Ureter (tissue), 1 donor: Measurements from ENCODE around the gene STX1A. TPM values are rescaled to one million over a fixed set of nuclear protein-coding genes. Genes with fewer than 3 reads are reported as not detected.

Source experiments
- DNase-seq: peaks from one replicate; pipeline ENCODE4 v3.0.0-alpha.2; 2020; ENCODE audit warnings: low spot score
- total RNA-seq: library from RNA; stranded (reverse); gene quantifications from one replicate; pipeline ENCODE4 v1.2.4, GENCODE V29; 2023
- donor health status: DM: yes; HTN: yes; CAD: no.

Gene STX1A
- total RNA-seq, 1 donor from 2014 or later, result 8.4 TPM

DNA sequence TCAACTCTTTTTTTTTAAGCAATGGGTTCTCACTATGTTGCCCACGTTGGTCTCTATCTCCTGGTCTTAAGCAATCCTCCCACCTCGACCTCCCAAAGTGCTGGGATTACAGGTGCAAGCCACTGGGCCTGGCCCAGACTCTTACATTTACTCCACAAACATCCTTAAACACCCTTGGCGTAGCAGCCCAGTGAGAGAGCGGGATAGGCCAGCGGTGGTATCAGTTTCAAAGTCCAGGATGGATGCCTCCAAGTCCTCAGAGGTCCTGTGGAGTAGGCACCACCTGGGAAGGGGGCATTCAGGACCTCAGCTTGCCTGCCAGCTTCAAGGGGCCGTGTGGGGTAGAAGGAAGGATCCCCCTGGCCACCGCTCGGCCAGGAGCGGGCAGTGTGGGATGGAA is 69.9 kb downstream of the STX1A start:
- no peak for DNase-seq

Other genes with a start within 250 kb of the STX1A start
- gene BAZ1B, start 197.4 kb downstream of the STX1A start, total RNA-seq, result 65.0 TPM
- 49.6 TPM for gene BCL7B, start 162.0 kb downstream of the STX1A start, total RNA-seq
- 33.0 TPM for gene TBL2, start 141.1 kb downstream of the STX1A start, total RNA-seq
- gene MLXIPL, start 95.1 kb downstream of the STX1A start, total RNA-seq, result 4.6 TPM
- 0.86 TPM for gene VPS37D, start 51.8 kb downstream of the STX1A start, total RNA-seq
- 16.5 TPM for gene DNAJC30, start 36.2 kb downstream of the STX1A start, total RNA-seq
- gene BUD23, start 36.1 kb downstream of the STX1A start, total RNA-seq, result 69.6 TPM
- 47.7 TPM for gene ABHD11, start 19.1 kb upstream of the STX1A start, total RNA-seq
- gene CLDN3, start 50.6 kb upstream of the STX1A start, total RNA-seq, result 6.8 TPM
- 244 TPM for gene CLDN4, start 111.3 kb upstream of the STX1A start, total RNA-seq
- gene METTL27, start 122.8 kb upstream of the STX1A start, total RNA-seq, result 14.4 TPM
- gene TMEM270, start 141.5 kb upstream of the STX1A start, total RNA-seq, result not detected